Neural cell (in vitro differentiated cells): ENCODE measurements around the gene HTR7.

Experiments used
- CTCF ChIP-seq: fragments of 450-650 bp; IDR thresholded peaks from 2 replicates; pipeline ENCODE4 v1.5.1; 2014; ENCODE audit warnings: antibody characterized with exemption, mild to moderate bottlenecking, moderate library complexity; ENCODE audit not compliant: poor library complexity, severe bottlenecking
- EP300 ChIP-seq: fragments of 450-650 bp; conservative IDR thresholded peaks from 2 replicates; pipeline ENCODE4 v1.6.1; 2014; ENCODE audit warnings: antibody characterized with exemption, mild to moderate bottlenecking, moderate library complexity; ENCODE audit not compliant: poor library complexity, severe bottlenecking
- EZH2 ChIP-seq: fragments of 200-600, 300-800 bp; shearing (Covaris generic), sonication (generic); IDR thresholded peaks from 2 replicates; pipeline ENCODE4 v1.6.1; 2014; ENCODE audit warnings: antibody characterized with exemption, low read length, borderline replicate concordance, mild to moderate bottlenecking; ENCODE audit not compliant: insufficient read depth, poor library complexity, severe bottlenecking
- MXI1 ChIP-seq: fragments of 450-650 bp; conservative IDR thresholded peaks from 2 replicates; pipeline ENCODE4 v1.6.1; 2014; ENCODE audit warnings: antibody characterized with exemption, mild to moderate bottlenecking; ENCODE audit not compliant: poor library complexity, severe bottlenecking
- POLR2AphosphoS5 ChIP-seq: IDR thresholded peaks from 2 replicates; pipeline ENCODE4 v1.6.1; 2012
- RAD21 ChIP-seq: fragments of 450-650 bp; conservative IDR thresholded peaks from 2 replicates; pipeline ENCODE4 v1.6.1; 2014; ENCODE audit warnings: antibody characterized with exemption, mild to moderate bottlenecking, moderate library complexity
- REST ChIP-seq: IDR thresholded peaks from 2 replicates; pipeline ENCODE4 v1.6.1; 2012; ENCODE audit warnings: borderline replicate concordance
- SMC3 ChIP-seq: fragments of 450-650 bp; conservative IDR thresholded peaks from 2 replicates; pipeline ENCODE4 v1.6.1; 2014; ENCODE audit warnings: antibody characterized with exemption, mild to moderate bottlenecking, moderate library complexity; ENCODE audit not compliant: poor library complexity
- TAF1 ChIP-seq: IDR thresholded peaks from 2 replicates; pipeline ENCODE4 v1.6.1; 2012; ENCODE audit warnings: low read depth

GRCh38 chr10:90806677-90807076 lies 51.2 kb downstream of the HTR7 start:
- TF ChIP-seq TAF1 (no peak), POLR2AphosphoS5 (no peak), EP300 (no peak), RAD21 (no peak), CTCF (no peak), EZH2 (no peak), MXI1 (no peak), REST (no peak), SMC3 (no peak)
